ENCODE data around the gene DENND6B. TPM values are rescaled to one million over a fixed set of nuclear protein-coding genes. Genes with fewer than 3 reads are reported as not detected.
"Not testable (repeated sequence)": the region's sequence is repeated elsewhere in the genome, so short reads cannot be mapped to it uniquely, and the experiment has no call there.

DENND6B gene
- 9.2 TPM for total RNA-seq

DNA sequence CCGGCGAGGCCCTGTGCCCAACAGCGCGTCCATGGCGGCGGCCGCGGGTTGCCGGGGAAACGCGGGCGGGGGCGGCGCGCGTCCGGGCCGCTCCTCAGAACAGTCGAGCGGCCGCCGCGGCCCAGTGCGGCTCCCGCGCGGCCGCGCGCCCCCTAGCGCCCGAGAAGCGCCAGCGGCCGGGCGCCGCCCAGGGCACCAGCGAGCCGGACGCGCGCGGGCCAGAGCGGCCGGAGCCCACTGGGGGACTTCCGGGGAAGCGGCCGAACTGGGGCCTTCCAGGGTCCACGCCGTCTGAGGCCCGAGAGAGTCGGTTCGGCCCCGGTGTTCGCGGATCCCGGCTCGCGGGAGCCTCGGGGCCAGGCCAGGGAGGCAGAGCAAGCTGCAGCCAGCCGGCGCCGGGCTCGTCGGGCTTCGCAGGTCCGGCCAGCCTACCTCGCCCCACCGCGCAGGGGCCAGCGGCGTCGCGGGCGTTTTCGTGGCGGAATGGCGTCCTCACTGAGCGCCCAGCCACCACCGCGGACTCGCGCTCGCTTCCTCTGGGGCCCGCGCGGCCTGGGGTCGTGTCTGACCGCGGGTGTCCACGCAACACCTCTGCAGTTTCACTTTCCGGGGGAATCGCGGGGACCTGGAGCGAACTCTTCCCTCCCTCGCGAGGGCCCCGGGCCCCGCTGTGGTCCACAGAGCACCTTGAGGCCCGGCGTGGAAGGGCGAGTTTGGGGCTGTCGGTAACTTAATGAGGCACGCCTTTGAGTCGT is at the start of gene DENND6B:
TSS of gene DENND6B (minus strand) at position 57 of the 755 bp plus-strand sequence. CDS start at position 33, 24 bp downstream.
- peak; percentile 62 to 78 (median 74) for DNase-seq (ENCODE audit: low read depth in 2 of 3, low spot score in 2 of 3)

DNA sequence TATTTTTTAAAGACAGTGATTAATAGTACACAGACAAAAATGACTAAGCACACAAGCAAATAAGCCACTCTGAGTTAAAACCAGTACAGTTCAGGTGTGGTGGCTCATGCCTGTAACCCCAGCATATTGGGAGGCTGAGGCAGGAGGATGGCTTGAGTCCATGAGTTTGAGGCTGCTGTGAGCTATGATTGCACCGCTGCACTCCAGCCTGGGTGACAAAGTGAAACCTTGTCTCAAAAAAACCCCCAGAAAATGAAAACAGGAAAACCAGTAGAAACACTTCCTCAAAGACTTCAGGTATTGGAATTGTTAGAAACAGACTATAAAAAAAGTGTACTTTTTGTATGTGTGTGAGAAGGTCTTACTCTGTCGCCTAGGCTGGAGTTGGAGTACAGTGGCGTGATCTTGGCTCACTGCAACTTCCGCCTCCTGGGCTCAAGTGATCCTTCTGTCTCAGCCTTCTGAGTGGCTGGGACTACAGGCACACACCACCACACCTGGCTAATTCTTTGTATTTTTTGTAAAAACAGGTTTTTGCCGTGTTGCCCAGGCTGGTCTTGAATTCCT is 49.4 kb upstream of the DENND6B start:
- DNase-seq (ENCODE audit: low read depth in 2 of 3, low spot score in 2 of 3), result peak in 2 of 3 donors; percentile 39 to 61

DNA sequence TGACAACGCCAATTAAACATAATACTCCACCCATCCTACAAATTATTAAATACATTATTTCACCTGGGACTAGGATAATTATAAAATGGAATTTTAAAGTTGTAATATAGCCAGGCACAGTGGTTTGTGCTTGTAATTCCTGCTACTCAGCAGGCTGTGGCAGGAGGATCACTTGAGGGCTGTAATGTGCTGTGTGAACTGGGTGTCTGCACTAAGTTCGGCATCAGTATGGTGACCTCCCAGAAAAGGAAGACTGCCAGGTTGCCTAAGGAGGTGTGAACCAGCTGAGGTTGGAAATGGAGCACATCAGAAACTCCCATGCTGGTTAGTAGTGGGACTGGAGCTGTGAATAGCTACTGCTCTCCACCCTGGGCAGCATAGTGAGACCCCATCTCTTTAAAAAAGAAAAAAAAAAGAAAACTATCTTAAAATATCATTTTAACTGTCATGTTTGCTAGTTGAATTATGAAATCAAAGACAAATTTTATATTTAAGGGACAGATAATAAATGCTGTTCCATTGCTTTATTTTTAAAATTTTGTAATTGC is 44.4 kb upstream of the DENND6B start:
- DNase-seq (ENCODE audit: low read depth in 2 of 3, low spot score in 2 of 3), result no peak

DNA sequence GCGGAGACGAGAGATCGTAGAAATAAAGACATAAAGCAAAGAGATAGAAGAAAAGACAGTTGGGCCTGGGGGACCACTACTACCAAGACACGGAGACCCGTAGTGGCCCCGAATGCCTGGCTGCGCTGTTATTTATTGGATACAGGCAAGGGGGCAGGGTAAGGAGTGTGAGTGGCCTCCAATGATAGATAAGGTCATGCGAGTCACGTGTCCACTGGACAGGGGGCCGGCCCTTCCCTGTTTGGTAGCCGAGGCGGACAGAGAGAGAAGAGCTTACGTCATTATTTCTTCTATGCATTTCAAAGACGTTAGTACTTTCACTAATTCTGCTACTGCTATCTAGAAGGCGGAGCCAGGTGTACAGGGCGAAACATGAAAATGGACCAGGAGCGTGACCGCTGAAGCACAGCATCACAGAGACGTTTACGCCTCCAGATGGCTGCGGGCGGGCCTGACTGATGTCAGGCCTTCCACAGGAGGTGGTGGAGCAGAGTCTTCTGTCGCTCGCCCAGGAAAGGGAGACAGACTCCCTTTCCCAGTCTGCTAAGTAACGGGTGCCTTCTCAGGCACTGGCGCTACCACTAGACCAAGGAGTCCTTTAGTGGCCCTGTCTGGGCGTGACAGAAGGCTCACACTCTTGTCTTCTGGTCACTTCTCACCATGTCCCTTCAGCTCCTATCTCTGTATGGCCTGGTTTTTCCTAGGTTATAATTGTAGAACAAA is 41.1 kb upstream of the DENND6B start:
- no peak for DNase-seq (ENCODE audit: low read depth in 2 of 3, low spot score in 2 of 3)

GRCh38 chr22:50363803-50364194 is 37.0 kb upstream of the DENND6B start:
- not testable (repeated sequence) for DNase-seq (ENCODE audit: low read depth in 2 of 3, low spot score in 2 of 3)

DNA sequence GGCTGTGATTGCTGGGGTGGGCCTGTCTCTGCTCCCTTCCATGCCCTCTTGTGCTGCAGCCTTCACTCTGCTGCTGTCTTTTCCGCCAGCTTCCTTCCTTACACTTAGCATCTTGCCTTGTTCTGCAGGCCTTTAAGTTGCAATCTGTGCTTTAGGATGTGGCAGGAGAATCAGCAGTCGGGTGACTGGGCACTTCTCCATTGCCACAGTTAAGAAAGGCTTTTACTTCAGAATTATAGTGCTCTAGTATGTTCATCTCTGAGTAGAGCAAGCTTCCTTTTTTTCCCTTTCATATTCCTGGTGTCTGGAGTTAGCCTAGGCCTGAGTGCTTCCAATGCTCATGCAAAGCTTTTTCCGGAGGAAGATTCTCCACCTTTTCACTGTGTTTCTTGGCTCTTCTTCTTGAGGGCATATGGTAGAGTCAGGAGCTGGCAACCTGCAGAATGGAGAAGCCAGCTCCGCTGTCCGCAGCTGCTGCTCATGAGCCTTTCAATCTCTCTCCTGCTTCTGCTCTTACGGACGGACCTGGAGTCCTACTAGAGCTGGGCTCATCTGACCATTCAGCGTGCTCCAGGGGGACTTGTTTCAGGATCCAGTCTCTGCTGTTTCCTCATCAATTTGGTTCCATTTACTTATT is 36.5 kb upstream of the DENND6B start:
- DNase-seq (ENCODE audit: low read depth in 2 of 3, low spot score in 2 of 3), result peak in 1 of 3 donors; percentile 21

- no peak for DNase-seq (ENCODE audit: low read depth in 2 of 3, low spot score in 2 of 3)
Measured at GRCh38 chr22:50361688-50362087, 34.9 kb upstream of the DENND6B start.

- DNase-seq (ENCODE audit: low read depth in 2 of 3, low spot score in 2 of 3), result no peak
Measured at GRCh38 chr22:50361222-50361621, 34.4 kb upstream of the DENND6B start.

DNA sequence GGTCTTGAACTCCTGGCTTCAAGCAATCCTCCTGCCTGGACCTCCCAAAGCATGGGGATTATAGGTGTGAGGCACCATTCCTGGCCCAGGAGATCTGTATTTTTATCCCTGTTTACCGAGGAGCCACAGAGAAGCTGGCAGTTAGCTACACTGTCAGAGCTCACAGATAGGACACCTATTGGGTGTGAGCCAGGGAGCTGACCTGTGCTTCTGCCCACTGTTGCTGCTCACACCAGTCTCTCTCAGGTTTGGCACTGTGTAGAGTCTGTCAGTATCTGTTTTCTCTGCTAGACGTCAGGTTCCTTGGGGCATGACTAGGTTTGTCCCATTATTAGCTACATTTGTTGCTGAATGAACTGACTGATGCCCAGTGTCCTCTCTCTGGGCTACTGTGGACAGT is 33.8 kb upstream of the DENND6B start:
- no peak for DNase-seq (ENCODE audit: low read depth in 2 of 3, low spot score in 2 of 3)

GRCh38 chr22:50357756-50358155 is 30.9 kb upstream of the DENND6B start:
- DNase-seq (ENCODE audit: low read depth in 2 of 3, low spot score in 2 of 3), result no peak

- no peak for DNase-seq (ENCODE audit: low read depth in 2 of 3, low spot score in 2 of 3)
Measured at GRCh38 chr22:50357222-50357621, 30.4 kb upstream of the DENND6B start.

DNA sequence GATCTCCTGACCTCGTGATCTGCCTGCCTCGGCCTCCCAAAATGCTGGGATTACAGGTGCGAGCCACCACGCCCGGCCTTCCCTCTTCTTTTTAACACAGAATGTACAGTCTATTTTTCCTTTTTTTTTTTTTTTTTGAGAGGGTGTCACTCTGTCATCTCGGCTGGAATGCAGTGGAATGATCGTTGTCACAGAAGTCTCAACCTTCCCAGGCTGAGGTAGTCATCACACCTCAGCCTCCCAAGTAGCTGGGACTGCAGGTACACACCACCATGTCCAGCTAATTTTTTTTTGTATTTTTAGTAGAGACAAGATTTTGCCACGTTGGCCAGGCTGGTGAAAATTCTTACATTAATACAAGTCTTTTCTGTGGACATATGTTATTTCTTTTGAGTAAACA is 29.4 kb upstream of the DENND6B start:
- DNase-seq (ENCODE audit: low read depth in 2 of 3, low spot score in 2 of 3), result no peak

GRCh38 chr22:50348058-50348457 is 21.2 kb upstream of the DENND6B start:
- no peak for DNase-seq (ENCODE audit: low read depth in 2 of 3, low spot score in 2 of 3)

- DNase-seq (ENCODE audit: low read depth in 2 of 3, low spot score in 2 of 3), result no peak
Measured at GRCh38 chr22:50347157-50347556, 20.3 kb upstream of the DENND6B start.

DNA sequence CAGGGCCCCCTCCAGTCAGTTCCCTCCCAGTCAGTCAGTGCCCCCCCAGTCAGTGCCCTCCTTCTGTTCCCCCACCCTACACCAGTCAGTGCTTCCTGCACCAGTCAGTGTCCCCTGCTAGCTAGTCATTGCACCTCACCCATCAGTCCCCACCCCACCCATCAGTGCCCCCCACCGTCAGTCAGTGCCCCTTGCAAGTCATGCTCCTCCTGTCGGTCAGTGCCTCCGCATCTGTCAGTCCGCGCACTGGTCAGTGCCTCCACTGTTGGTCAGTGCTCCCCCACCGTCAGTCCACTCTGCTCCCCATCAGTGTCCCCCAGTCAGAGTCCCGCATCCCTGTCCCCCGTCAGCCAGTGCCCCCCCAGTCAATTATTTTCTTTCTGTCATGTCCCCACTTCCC is 19.7 kb upstream of the DENND6B start:
- no peak for DNase-seq (ENCODE audit: low read depth in 2 of 3, low spot score in 2 of 3)

DNA sequence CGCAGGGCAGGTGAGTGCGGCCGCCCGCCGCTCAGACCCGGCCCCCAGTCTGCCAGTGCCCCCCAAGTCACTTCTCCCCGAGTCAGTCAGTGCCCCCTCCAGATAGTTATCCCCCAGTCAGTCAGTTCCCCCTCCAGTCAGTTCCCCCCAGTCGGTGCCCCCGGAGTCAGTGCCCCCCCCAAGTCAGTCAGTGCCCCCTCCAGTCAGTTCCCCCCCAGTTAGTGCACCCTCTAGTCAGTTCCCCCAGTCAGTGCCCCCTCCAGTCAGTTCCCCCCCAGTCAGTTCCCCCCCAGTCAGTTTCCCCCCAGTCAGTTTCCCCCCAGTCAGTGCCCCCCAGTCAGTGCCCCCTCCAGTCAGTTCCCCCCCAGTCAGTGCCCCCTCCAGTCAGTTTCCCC is 16.7 kb upstream of the DENND6B start:
- DNase-seq (ENCODE audit: low read depth in 2 of 3, low spot score in 2 of 3), result no peak

GRCh38 chr22:50342651-50343540 is 16.1 kb upstream of the DENND6B start, which contains the start of gene PPP6R2:
Gene PPP6R2, plus strand, starts transcription at chr22:50343327. Its CDS starts 50,582 bp downstream, at chr22:50393909.
- DNase-seq (ENCODE audit: low read depth in 2 of 3, low spot score in 2 of 3), result peak; percentile 75 to 79 (median 75)

- peak; percentile 77 to 93 (median 84) for DNase-seq (ENCODE audit: low read depth in 2 of 3, low spot score in 2 of 3)
Measured at GRCh38 chr22:50341977-50342650, 15.3 kb upstream of the DENND6B start.

All from hematopoietic multipotent progenitor cell (in vitro differentiated cells).